ENCODE results near the gene ANXA2.

Gene ANXA2

GRCh38 chr15:60371175-60372051 lies 26.4 kb downstream of the ANXA2 start:
- no peak for DNase-seq (ENCODE audit: low read depth in 2 of 2, low spot score in 1 of 2)

GRCh38 chr15:60370869-60371136 lies 27.0 kb downstream of the ANXA2 start:
- DNase-seq (ENCODE audit: low read depth in 2 of 2, low spot score in 1 of 2): no peak

GRCh38 chr15:60370105-60370868 lies 27.5 kb downstream of the ANXA2 start:
- no peak for DNase-seq (ENCODE audit: low read depth in 2 of 2, low spot score in 1 of 2)

- DNase-seq (ENCODE audit: low read depth in 2 of 2, low spot score in 1 of 2): no peak
These were observed 28.1 kb downstream of the ANXA2 start for GRCh38 chr15:60369696-60370095.

- no peak for DNase-seq (ENCODE audit: low read depth in 2 of 2, low spot score in 1 of 2)
These were observed 33.2 kb downstream of the ANXA2 start for GRCh38 chr15:60364612-60364924.

GRCh38 chr15:60363903-60364611 lies 33.7 kb downstream of the ANXA2 start:
- DNase-seq (ENCODE audit: low read depth in 2 of 2, low spot score in 1 of 2): no peak

GRCh38 chr15:60363087-60363549 lies 34.7 kb downstream of the ANXA2 start:
- DNase-seq (ENCODE audit: low read depth in 2 of 2, low spot score in 1 of 2): no peak

- DNase-seq (ENCODE audit: low read depth in 2 of 2, low spot score in 1 of 2): no peak
These were observed 35.3 kb downstream of the ANXA2 start for GRCh38 chr15:60362321-60363086.

GRCh38 chr15:60359738-60360137 lies 38.0 kb downstream of the ANXA2 start:
- peak; percentile 2 to 7 for DNase-seq (ENCODE audit: low read depth in 2 of 2, low spot score in 1 of 2)

- DNase-seq (ENCODE audit: low read depth in 2 of 2, low spot score in 1 of 2): no peak
These were observed 38.7 kb downstream of the ANXA2 start for GRCh38 chr15:60358935-60359682.

- no peak for DNase-seq (ENCODE audit: low read depth in 2 of 2, low spot score in 1 of 2)
These were observed 41.0 kb downstream of the ANXA2 start for GRCh38 chr15:60356832-60357231.

GRCh38 chr15:60355148-60355857 lies 42.5 kb downstream of the ANXA2 start:
- no peak for DNase-seq (ENCODE audit: low read depth in 2 of 2, low spot score in 1 of 2)

- no peak for DNase-seq (ENCODE audit: low read depth in 2 of 2, low spot score in 1 of 2)
These were observed 44.4 kb downstream of the ANXA2 start for GRCh38 chr15:60353245-60353920.

GRCh38 chr15:60352525-60352924 lies 45.3 kb downstream of the ANXA2 start:
- DNase-seq (ENCODE audit: low read depth in 2 of 2, low spot score in 1 of 2): no peak

GRCh38 chr15:60351066-60351465 lies 46.7 kb downstream of the ANXA2 start:
- DNase-seq (ENCODE audit: low read depth in 2 of 2, low spot score in 1 of 2): no peak

- no peak for DNase-seq (ENCODE audit: low read depth in 2 of 2, low spot score in 1 of 2)
These were observed 47.7 kb downstream of the ANXA2 start for GRCh38 chr15:60350108-60350507.

GRCh38 chr15:60349589-60349988 lies 48.2 kb downstream of the ANXA2 start:
- DNase-seq (ENCODE audit: low read depth in 2 of 2, low spot score in 1 of 2): no peak

- DNase-seq (ENCODE audit: low read depth in 2 of 2, low spot score in 1 of 2): no peak
These were observed 50.2 kb downstream of the ANXA2 start for GRCh38 chr15:60347480-60348049.

GRCh38 chr15:60346653-60347052 lies 51.1 kb downstream of the ANXA2 start:
- no peak for DNase-seq (ENCODE audit: low read depth in 2 of 2, low spot score in 1 of 2)
